Measurements from ENCODE around the gene CFD.
A peak's percentile ranks its signal among the peaks of the same experiment; 100 is the strongest.
"Not testable (repeated sequence)": the region's sequence is repeated elsewhere in the genome, so short reads cannot be mapped to it uniquely, and the experiment has no call there.

Gene CFD

GRCh38 chr19:853614-854220 lies 5.7 kb upstream of the CFD start:
- not testable (repeated sequence) for DNase-seq

DNA sequence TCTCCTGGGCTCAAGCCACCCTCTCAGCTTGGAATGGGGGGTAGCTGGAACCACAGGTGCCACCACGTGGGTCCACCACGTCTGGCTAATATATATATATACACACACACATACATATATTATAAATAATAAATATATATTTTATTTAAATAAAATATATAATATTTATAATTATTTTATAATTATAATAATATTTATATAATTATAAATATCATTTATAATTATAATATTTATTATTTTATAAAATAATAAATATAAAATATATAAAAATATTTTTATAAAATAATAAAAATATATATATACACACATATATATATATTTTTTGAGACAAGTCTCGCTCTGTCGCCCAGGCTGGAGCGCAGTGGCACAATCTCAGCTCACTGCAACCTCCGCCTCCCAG lies 4.9 kb upstream of the CFD start:
- no peak for DNase-seq

DNA sequence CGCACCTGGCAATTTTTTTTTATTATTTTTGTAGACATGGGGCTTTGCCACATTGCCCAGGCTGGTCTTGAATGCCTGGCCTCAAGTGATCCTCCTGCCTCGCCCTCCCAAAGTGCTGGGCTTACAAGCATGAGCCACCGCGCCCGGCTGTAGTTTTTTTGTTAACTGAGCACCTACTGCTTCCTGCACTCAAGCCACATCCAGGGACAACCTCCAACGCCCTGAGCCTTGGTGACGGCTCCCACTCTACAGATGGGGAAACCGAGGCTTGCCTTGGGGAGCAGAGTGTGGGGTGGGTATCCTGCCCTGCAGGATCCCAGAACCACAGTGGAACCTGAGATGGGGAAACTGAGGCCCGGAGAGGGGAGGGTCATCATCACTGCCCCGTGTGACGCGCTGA lies 4.3 kb upstream of the CFD start:
- no peak for DNase-seq

DNA sequence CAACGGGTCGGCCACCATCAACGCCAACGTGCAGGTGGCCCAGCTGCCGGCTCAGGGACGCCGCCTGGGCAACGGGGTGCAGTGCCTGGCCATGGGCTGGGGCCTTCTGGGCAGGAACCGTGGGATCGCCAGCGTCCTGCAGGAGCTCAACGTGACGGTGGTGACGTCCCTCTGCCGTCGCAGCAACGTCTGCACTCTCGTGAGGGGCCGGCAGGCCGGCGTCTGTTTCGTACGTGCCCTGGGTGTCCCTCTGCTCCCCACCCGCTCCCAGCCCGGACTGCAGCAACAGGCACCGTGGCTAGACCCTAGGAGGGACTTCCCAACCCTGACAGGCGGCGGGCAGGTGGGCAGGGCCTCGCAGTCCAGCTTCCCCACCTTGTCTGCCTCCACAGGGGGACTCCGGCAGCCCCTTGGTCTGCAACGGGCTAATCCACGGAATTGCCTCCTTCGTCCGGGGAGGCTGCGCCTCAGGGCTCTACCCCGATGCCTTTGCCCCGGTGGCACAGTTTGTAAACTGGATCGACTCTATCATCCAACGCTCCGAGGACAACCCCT lies 3.8 kb upstream of the CFD start:
- DNase-seq, result no peak

DNA sequence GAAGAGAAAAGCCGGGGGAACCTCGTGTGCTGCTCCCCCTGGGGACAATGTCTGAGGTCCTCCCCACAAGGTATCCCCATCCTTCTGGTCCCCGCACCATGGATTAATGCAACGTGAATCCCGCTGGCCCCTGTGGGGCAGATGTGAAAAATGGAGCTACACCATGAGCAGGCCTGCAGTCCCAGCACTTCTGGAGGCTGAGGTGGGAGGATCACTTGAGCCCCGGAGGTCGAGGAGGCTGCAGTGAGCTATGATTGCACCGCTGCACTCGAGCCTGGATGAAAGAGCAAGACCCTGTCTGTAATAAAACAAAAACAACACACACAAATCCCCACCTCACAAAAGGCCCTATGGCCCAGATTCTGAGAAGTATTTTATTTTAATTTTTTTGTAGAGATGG lies 1.2 kb upstream of the CFD start:
- DNase-seq, result no peak

DNA sequence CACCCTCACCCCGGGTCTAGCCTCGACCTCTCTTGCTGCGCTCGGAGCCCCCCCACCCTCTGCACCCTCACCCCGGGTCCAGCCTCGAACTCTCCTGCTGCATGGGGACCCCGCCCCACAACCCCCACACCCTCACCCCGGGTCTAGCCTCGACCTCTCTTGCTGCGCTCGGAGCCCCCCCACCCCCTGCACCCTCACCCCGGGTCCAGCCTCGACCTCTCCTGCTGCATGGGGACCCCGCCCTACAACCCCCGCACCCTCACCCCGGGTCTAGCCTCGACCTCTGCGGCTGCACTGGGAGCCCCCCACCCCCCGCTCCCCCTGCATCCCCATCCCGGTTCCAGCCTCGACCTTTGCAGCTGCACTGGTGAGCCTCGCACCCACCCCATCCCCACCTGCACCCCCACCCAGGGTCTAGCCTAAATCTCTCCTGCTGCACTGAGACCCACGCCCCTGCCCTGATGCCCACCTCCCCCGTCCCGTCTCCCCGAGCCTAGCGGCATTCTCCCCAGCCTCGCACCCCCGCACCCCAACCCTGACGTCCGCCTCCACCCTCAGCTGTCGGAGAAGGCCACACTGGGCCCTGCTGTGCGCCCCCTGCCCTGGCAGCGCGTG lies 1.8 kb downstream of the CFD start:
- no peak for DNase-seq

DNA sequence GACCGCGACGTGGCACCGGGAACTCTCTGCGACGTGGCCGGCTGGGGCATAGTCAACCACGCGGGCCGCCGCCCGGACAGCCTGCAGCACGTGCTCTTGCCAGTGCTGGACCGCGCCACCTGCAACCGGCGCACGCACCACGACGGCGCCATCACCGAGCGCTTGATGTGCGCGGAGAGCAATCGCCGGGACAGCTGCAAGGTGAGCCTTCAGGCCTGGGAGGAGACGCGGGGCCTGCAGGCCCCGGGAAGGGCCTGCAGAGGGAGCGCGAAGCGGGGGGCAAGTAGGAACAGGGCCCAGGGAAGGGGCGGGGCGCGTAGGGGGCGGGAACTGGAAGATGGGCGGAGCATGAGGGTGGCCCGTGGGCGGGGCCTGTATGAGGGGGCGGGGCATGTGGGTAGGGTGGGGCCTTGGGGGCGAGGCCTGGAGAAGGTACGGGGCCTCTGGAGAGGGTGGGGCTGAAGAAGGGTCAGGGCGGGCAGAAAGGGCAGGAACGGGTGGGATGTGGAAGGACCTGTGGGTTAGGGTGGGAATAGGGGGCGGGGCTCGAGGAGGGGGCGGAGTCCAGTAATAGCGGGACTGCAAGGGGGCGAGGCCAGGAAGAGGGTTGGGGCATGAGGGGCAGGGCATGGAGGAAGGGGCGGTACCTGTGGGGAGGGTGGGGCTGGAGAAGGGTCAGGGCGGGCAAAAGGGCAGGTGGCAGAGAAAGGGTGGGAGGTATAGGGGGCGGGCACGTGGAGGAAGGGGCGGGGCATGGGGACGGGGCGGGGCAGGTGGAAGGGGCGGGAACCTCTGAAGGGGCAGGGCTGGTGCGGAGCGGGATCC lies 2.5 kb downstream of the CFD start:
- DNase-seq, result peak; percentile 87

DNA sequence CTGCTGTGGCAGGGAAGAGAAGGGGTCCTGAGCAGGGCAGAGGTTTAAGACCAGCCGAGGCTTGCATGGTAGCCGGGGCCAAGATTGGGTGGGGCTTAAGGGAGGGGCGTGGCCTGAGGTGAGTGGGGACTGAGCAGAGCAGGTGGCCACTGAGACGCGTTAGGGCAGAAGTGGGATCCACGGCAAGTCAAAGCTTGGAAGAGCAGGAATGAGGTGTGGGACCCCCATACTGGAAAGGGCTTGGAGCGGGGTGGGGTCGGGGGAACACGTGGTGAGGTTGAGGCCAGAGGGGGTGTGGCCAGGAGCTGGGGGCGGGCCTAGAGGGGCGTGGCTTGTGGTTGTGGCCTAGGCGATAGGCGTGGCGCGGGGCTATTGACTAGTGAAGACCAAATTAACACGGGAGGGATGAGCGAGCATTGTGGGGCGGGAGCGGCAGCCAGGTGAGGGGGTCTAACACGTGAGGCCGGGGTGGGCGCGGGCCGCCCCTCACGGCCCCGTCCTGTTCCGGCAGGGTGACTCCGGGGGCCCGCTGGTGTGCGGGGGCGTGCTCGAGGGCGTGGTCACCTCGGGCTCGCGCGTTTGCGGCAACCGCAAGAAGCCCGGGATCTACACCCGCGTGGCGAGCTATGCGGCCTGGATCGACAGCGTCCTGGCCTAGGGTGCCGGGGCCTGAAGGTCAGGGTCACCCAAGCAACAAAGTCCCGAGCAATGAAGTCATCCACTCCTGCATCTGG lies 3.3 kb downstream of the CFD start:
- peak; percentile 91 for DNase-seq

GRCh38 chr19:863315-863620 lies 3.8 kb downstream of the CFD start:
- DNase-seq, result no peak

DNA sequence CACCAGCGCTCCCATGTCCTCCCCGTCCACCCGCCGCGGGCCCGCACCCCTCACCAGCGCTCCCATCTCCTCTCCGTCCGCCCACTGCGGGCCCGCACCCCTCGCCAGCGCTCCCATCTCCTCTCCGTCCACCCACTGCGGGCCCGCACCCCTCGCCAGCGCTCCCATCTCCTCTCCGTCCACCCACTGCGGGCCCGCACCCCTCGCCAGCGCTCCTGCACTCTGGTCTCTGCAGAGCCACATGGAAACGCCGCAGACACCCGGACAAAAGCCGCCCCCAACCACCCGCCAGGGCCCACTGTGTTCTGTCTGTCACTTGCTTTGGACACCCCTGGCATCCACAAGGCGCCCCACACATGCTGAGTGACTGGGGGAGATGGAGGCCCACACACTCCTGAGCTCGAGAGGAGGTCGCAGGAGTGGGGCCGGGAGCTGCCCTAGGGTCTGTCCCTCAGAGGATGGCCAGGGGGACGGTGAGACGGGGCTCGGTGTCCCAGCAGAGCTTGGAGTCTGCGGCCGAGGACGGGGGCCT lies 7.4 kb downstream of the CFD start:
- no peak for DNase-seq

DNA sequence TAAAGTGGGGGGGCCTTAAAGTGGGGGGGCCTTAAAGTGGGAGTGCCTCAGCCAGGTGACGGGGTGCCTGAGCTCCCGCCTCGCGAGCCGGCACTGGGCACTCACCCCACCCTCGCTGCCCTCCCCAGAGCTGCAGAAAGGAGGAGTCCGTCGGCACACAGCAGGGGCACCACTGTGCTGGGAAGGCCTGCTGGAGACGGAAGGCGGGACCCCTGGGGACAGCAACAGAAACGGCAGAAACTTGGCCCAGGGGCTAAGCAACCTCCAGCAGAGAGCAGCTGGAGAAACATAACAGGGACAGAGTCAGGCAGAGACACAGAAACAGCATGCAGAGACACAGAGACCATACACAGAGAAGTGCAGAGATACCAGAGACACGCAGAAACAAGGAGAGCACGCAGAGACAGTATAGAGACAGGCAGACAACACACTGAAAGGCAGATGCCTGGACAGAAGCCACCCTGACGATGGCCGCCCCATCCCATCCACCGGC lies 7.9 kb downstream of the CFD start:
- DNase-seq, result no peak

- no peak for DNase-seq
These were observed 8.5 kb downstream of the CFD start for GRCh38 chr19:867855-868457.

GRCh38 chr19:868458-869244 lies 9.2 kb downstream of the CFD start:
- no peak for DNase-seq

DNA sequence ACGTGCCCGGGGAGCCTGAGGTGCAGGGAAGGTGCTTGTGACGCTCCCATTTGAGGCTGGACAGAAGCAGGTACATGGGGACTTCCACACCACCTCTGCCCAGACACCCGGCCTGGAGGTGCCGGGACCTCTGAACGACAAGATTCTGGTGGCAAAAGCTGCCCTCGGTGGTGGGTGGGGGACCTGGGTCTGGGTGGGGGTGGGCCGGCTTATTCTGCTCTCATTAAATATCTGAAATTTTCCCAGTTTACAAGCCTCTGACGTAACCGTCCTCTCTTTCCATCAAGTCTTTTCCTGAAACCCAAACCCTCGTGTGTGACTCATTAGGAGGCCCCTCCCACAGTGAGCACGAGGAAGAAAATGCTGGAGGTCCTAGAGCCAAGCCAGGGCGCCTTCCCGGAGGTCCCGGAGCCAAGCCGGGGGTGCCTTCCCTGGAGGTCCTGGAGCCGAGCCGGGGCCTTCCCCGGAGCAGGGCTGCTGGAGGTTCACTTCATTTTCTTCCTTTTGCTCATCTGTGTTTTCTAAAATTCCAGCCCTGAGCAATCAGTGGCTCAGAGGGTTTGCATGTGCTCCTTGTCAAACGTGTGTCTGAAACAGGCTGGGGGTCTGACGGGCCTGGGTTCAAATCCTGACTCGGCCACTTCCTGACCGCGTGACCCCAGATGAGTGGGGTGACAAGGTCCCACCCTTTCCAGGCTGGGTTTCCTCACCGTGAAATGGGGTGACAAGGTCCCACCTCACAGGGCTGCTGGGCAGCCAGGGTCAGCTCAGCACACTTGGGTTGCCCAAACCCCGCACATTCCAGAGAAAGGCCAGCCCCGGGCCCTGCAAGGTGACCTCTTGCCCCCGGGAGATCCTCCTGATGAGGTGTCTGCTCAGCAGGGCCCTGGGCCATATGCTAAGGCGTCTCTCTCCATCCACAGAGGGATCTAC lies 10.0 kb downstream of the CFD start:
- no peak for DNase-seq

GRCh38 chr19:870314-870713 lies 10.8 kb downstream of the CFD start:
- no peak for DNase-seq

GRCh38 chr19:870963-871401 lies 11.5 kb downstream of the CFD start:
- no peak for DNase-seq

- DNase-seq, result no peak
These were observed 12.2 kb downstream of the CFD start for GRCh38 chr19:871446-872265.

- DNase-seq, result peak; percentile 90
These were observed 12.9 kb downstream of the CFD start for GRCh38 chr19:872266-872951.

- peak; percentile 79 for DNase-seq
These were observed 13.6 kb downstream of the CFD start for GRCh38 chr19:873084-873483.
